Activated CD4-positive, alpha-beta T cell treated with anti-CD3 and anti-CD28 coated beads, Interleukin-2, amount 50 U/mL, for 24 hours (primary cell): ENCODE results near the gene WASHC2A.
"Not testable (repeated sequence)": the region's sequence is repeated elsewhere in the genome, so short reads cannot be mapped to it uniquely, and the experiment has no call there.

Experiments
- DNase-seq, 2 donors: peaks; one replicate each; pipeline ENCODE4 v3.0.0-alpha.2; 2020; ENCODE audit warnings: low read depth in 1 of 2, low spot score in 1 of 2

The WASHC2A gene, protein sequence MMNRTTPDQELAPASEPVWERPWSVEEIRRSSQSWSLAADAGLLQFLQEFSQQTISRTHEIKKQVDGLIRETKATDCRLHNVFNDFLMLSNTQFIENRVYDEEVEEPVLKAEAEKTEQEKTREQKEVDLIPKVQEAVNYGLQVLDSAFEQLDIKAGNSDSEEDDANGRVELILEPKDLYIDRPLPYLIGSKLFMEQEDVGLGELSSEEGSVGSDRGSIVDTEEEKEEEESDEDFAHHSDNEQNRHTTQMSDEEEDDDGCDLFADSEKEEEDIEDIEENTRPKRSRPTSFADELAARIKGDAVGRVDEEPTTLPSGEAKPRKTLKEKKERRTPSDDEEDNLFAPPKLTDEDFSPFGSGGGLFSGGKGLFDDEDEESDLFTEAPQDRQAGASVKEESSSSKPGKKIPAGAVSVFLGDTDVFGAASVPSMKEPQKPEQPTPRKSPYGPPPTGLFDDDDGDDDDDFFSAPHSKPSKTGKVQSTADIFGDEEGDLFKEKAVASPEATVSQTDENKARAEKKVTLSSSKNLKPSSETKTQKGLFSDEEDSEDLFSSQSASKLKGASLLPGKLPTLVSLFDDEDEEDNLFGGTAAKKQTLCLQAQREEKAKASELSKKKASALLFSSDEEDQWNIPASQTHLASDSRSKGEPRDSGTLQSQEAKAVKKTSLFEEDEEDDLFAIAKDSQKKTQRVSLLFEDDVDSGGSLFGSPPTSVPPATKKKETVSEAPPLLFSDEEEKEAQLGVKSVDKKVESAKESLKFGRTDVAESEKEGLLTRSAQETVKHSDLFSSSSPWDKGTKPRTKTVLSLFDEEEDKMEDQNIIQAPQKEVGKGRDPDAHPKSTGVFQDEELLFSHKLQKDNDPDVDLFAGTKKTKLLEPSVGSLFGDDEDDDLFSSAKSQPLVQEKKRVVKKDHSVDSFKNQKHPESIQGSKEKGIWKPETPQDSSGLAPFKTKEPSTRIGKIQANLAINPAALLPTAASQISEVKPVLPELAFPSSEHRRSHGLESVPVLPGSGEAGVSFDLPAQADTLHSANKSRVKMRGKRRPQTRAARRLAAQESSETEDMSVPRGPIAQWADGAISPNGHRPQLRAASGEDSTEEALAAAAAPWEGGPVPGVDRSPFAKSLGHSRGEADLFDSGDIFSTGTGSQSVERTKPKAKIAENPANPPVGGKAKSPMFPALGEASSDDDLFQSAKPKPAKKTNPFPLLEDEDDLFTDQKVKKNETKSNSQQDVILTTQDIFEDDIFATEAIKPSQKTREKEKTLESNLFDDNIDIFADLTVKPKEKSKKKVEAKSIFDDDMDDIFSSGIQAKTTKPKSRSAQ (N-terminal part only)

DNA sequence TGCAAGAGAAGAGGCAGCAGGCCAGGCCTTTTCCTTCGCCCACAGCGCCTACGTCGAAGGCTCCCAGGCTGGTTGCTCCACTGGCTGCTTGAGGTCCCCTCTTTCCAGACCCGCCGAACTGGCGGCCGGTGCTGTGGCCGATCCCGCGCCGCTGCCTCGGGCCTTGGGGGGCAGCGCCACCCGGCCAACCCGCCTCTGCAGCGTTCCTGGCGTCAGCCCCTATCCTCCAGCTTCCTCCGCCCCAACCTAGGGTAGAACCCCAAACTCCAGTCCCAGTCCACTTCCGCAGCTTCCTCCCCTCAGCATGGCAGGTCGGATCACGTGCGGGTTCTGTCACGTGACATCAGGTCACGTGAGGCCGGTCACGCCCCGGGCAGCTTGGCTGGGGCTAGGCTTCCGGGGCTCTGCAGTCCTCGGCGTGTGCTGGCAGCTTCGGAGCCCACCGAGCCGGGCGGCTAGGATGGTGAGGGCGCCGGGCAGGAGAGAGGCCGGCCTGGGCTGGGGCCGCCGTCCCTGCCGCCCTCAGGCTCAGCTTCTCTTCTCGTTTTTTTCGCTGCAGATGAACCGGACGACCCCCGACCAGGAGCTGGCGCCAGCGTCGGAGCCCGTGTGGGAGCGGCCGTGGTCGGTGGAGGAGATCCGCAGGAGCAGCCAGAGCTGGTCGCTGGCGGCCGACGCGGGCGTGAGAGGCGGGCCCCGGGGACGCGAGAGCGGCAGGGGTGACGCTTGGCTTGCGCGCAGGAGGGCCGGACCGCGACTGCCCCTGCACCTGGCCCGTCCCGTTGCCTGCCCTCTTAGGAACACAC is at the start of gene WASHC2A:
Gene WASHC2A, plus strand, starts transcription at position 409 of the 806 bp plus-strand sequence. Its CDS starts 52 bp downstream, at position 461.
- peak; percentile 74 to 95 for DNase-seq

DNA sequence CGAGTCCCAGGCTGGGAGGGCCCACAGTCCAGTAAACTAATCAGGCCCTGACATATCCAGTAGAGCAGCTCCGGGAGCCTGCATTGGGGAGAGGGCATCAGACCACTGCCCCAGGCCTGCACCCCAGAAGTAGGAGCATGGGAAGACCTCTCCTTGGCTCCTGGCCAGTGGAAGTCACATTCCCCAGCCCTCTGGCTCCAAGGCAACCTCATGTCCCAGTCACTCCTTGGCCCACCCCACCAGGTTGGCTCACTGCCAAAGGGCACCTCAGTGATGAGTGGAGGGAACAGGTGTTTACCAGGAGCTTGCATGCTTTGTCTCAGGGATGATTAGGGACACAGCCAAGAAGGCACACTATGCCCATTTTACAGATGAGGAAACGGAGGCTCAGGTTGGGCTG is 48.5 kb upstream of the WASHC2A start:
- not testable (repeated sequence) for DNase-seq

DNA sequence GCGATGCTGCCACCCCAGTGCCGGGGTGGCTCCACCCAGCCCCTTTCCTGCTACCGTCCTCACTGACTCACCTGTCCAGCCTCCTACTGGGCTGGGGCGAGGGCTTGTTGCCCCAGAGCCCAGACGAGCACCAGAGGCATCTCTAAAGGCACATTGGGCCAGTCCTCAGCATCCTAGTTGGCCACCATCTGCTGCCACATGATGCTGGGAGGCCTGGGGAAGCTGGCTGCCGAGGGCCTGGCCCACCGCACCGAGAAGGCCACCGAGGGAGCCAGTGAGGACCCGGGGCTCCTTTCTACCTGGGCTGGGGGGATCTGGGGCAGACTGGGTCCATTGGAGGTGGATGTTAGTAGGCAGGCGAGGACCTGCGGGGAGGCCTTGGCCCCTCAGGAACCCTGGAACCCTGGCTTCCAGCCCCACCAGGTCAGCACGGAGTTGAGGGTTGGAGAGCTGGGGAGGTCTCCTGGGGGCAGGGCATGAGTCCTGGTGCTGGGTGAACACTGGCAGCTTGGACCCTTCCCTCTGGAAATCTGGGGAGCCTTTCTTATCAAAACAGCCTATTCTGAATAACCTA is 47.2 kb upstream of the WASHC2A start:
- DNase-seq = not testable (repeated sequence)

DNA sequence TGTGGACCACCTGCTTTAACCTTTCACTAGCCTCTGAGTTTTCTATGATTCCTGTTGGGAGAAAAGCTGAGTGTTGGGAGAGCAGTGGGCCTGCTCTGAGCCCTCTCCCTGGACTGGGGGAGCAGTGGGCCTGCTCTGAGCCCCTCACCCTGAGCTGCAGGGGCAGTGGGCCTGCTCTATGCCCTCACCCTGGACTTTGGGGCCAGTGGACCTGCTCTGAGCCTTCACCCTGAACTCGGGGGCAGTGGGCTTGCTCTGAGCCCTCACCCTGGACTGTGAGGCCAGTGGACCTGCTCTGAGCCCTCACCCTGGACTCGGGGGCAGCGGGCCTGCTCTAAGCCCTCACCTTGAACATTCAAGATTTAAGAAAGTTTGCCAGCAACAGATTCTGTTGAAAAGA is 46.1 kb upstream of the WASHC2A start:
- no peak for DNase-seq

DNA sequence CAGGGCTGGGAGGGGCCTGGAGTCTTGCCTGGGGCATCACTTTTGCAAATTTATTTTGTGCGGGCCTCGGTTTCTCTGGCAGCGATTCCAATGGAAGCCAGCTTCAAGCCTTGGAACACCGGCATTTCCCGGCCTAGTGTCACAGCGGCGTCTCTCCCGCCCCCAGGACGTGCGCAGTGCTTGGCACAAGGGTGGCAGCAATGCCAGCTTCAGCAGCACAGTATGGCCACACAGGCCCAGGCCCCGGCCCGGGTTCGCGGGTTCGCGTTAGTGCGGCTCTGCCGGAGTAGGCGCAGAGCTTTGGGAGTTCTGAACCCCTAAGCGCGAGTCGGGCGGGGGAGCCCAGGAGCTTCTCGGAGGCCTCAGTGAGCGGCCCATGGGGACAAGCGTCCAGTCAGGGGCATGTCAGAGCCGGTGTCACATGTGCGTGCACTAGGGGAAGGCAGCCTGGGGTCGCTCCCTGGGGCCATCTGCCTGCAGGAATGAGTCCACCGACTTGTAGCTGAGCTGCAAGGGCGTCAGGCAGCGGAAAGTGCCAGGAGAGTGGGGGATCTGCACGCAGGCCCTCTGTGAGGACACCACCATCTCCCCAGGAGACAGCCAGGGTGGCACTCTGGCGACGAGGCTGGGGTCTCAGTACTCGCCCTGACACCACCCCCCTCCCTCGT is 42.9 kb upstream of the WASHC2A start:
- DNase-seq = not testable (repeated sequence)

DNA sequence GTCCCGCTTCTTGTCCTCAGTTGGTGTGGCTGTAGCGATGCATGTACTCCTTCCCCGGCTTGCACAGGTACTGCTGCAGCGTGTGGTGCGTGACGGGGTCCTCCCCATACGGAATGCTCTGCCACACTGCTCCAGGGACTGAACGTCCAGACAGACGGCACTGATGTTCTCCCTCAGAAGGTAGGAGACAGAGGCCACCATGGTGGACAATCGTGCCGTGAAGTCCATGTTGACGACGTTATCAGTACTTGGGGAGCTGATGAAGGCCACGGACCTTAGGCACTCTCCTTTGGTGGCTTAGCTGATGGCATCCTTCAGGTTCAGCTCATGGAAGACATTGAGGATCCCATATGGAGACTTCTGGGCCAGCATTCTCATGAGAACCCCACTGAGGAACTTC is 42.1 kb upstream of the WASHC2A start:
- DNase-seq = no peak

DNA sequence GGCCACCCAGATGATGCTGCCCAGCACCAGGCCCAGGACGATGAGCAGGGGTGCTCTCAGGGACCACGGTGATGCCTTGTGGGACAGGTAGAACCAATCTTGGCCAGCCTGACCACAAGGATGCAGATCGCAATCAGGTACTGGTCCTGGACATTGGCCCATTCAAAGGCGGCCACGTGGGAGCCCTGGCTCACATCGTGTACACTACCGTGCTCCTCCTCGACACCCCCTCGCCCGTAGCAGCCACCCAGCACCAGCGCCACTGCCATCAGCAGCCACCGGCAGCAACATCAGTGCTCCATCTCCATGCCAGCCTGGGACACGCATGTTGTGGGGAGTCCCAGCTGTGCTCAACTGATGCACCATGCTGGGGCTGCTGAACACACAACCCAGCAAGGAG is 40.6 kb upstream of the WASHC2A start:
- no peak for DNase-seq

DNA sequence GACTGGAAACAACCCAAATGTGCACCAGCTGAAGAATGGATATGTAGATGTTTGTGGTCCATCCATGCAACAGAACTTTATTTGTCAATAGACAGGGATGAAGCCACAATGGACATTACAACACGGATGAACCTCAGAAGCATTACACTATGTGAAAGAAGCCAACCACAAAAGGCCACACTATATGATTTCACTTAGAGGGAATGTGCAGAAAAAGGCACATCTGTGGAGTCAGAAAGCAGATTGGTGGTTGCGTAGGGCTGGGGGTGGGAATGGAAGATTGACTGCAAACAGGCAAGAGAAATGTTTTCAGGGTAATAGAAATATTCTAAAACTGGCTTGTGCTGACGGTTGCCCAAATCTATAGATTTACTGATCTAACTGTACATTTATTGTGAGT is 34.3 kb upstream of the WASHC2A start:
- DNase-seq = no peak

DNA sequence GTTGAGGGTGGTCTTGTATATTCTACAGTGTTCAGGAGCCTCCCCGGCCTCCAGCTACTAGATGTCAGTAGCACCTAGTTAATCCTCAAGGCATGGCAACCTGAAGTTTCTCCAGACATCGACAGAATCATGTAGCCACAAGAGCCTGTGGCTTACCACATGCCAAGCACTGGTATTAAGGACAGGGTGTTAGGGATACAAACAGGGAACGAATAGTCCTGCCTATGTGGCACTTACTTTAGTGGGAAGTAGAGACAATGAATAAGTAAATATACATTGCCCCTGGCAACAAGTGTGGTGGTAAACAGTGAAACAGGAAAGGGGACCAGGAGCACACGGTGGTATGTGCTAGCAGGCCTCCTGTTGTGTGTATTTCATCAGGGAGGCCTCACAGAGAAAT is 32.4 kb upstream of the WASHC2A start:
- not testable (repeated sequence) for DNase-seq

DNA sequence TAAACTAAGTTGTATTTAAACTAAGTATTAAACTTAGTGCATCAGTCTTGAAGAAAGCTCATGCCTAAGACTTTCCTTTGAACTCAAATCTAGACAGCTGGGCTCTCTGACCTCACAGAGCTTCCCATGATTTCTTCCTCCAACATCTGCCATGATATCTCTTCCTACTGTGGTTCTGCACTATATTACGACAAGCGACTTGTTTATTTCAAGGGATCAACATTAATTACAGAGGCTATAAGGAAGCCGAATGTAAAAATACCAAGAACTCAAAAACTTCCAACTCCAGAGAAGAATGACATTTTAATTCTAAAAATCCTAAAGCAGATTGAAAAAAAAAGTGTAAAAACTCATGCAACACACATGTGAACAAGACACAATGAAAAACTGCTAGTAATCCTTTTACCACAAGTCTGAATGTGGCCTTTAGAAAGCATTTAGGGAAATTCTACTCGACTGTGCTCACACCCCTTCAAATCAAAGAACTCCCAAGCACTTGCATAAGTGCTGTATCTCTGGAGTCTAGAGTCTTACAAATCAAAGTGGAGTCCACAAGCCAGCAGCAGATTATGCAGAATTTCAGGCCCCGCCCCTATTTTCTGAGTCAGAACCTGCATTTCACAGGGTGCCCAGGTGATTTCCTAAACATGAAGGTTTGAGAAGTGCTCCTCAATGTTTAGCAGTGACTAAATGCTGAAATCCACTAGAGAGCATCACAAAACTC is 22.7 kb upstream of the WASHC2A start:
- DNase-seq = no peak

DNA sequence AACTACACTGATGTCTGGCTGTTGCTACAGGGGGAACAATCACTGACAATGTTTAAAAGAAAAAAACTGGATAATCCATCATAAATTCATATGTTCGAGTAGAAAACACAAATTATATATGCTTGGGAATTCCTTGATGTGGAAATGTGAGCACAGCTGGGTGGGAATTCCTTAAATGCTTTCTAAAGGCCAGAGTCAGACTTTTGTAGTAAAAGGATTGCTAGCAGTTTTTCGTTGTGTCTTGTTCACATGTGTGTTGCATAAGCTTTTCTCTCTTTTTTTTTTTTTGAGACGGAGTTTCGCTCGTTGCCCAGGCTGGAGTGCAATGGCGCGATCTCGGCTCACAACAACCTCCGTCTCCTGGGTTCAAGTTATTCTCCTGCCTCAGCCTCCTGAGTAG is 21.3 kb upstream of the WASHC2A start:
- DNase-seq = not testable (repeated sequence)

DNA sequence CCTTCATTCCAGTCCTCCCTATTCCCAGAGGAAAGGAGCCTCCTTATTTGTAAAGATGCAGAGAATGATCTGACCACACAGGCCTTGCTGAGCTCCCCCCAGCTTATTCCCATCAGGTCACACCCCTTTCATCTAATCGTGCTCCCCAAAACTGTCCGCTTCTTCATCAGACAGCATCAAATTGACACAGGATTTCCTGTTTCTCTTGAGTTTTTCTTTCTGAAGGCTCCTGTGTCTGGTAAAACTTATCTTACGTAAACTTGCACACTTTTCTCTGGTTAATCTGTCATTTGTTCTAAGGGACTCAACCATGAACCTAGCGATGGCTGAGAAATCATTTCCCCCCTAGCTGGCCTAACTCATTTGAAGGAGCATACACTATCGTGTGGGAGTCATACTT is 20.2 kb upstream of the WASHC2A start:
- not testable (repeated sequence) for DNase-seq

DNA sequence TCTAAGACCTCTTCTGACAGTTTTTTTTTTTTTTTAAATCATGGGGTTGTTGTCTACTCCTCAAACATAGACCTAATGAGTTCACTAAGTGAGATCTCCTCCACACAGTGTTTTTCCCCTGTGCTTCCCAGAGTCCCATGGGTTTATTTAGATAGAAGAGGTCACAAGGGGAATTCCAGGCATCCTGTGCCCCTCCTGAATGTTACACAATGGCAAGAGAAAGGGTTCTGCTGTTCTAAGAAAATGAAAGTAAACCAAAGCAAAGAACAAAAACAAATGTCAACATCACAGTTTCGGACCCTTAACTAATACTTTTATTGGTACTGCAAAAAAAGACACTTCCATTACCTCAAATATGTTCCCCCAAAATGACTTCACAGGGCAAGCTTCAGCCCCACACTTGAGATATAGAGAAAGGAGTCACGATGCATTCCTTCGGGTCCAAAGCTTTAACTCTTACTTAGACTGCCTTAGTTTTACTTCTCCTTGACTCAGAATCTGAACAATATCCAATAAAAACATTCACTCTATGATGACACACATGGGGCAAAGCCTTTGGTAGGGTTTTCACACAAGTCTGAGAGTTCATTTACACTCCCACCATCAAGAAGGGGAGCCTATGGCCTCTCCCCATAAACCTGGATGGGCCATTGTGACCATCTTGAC is 15.6 kb upstream of the WASHC2A start:
- not testable (repeated sequence) for DNase-seq

DNA sequence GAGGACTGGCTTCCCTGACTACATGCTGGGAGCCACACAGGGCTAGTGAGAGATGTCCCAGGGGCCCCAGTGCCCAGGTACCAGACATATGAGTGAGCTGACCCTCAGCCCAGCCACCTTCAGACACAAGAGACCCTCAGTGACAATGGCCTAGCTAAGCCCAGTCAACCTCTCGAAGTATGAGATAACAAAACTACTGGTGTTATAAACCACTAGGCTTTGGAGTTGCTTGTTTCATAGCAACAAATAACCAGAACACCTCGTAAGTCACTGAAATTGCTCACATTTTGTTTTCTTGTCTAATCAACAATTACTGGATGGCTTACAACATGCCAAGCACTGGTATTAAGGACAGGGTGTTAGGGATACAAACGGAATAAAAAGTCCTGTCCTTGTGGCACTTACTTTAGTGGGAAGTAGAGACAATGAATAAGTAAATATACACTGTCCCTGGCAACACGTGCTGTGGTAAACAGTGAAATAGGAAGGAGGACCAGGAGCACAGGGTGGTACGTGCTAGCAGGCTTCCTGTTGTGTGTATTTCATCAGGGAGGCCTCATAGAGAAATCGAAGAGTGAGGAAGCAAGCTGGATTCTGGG is 14.9 kb upstream of the WASHC2A start:
- not testable (repeated sequence) for DNase-seq

DNA sequence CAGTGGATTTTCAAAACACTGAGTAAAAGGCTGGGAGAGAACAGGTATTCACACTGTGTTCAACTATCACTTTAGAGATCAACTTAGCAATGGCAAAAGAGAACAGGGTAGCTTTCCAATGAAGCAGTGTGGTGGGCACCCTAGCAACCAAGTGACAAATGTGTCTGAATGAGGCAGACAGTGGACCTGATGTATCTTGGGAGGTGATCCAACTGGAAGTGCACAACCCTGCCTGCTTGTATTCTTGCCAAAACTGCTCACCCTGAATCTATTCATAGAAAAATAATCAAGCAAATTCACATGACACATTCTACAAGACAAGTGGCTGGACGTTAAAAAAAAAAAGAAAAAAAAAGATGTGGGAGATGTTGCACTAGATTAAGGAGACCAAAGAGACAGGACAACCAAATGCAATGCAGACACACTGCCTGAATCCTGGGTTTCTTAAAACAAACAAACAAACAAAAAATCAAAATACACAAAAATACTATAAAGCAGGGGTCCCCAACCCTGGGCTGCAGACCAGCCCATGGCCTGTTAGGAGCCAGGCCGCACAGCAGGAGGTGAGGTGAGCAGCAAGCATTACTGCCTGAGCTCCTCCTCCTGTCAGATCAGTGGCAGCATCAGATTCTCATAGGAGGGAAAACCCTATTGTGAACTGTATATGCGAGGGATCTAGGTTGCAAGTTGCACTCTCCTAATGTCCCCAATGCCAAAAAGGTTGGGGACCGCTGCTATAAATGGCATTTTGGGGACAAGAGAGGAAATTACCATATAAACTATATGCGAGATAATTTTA is 12.1 kb upstream of the WASHC2A start:
- DNase-seq = not testable (repeated sequence)

DNA sequence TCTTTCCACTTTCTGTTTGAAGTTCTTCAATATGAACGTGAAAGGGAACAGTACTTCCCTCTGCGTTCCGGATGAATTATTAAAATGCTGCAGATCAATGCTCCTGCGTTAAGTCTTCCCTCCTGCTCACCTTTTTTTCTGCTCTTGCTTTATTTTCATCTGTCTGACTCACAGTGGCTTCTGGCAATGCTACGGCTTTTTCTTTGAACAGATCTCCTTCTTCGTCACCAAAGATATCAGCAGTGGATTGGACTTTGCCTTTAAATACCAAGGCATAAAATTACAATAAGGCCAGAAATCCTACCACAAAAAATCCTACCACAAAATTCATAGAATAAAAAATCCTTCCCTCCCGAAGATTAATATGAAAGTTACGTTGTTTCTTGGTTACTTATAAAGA is 11.1 kb upstream of the WASHC2A start:
- not testable (repeated sequence) for DNase-seq

DNA sequence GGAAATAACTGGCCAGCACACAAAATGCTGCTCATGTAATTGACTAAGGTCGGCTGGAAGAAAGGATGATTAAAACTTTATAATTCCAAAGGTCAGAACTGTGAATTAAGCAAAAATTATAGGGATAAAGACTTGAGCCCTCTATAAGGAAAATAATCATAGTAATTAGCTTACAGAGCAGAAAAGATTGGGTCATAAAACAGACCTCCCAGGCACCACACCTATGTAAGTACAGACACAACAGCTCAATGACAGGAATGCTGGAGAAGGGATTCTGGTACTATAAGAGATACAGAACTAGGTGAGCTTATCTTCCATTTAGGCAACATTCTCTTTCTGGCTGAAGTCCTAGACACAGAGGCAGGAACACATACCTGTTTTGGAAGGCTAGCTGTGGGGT is 9.0 kb upstream of the WASHC2A start:
- not testable (repeated sequence) for DNase-seq
